GM19467 (cell line): ENCODE results near the gene RPP25.
"Not testable (repeated sequence)": the region's sequence is repeated elsewhere in the genome, so short reads cannot be mapped to it uniquely, and the experiment has no call there.

Experiments used
- ATAC-seq: cut with Tn5 transposase; IDR thresholded peaks from one replicate; pipeline ENCODE4 v1.9.1; 2021; ENCODE audit warnings: mild to moderate bottlenecking, moderate library complexity; ENCODE audit not compliant: unreplicated experiment

RPP25 gene

GRCh38 chr15:74963213-74963612 is 6.6 kb upstream of the RPP25 start:
- no peak for ATAC-seq

GRCh38 chr15:74962671-74963070 is 6.1 kb upstream of the RPP25 start:
- no peak for ATAC-seq

- ATAC-seq, result no peak
Observed at GRCh38 chr15:74962219-74962618, 5.6 kb upstream of the RPP25 start.

- no peak for ATAC-seq
Observed at GRCh38 chr15:74961616-74962015, 5.0 kb upstream of the RPP25 start.

- no peak for ATAC-seq
Observed at GRCh38 chr15:74960995-74961588, 4.5 kb upstream of the RPP25 start.

GRCh38 chr15:74960286-74960685 is 3.7 kb upstream of the RPP25 start:
- no peak for ATAC-seq

- no peak for ATAC-seq
Observed at GRCh38 chr15:74959586-74959939, 3.0 kb upstream of the RPP25 start.

GRCh38 chr15:74958908-74959585 is 2.5 kb upstream of the RPP25 start:
- ATAC-seq, result no peak

- ATAC-seq, result no peak
Observed at GRCh38 chr15:74958320-74958907, 1.8 kb upstream of the RPP25 start.

- ATAC-seq, result no peak
Observed at GRCh38 chr15:74957476-74958035, 984 bp upstream of the RPP25 start.

GRCh38 chr15:74955796-74956647 is 550 bp downstream of the RPP25 start:
- peak; percentile 44 for ATAC-seq

- ATAC-seq, result no peak
Observed at GRCh38 chr15:74955017-74955416, 1.6 kb downstream of the RPP25 start.

- ATAC-seq, result no peak
Observed at GRCh38 chr15:74954515-74954914, 2.1 kb downstream of the RPP25 start.

- ATAC-seq, result no peak
Observed at GRCh38 chr15:74951006-74951405, 5.6 kb downstream of the RPP25 start.

GRCh38 chr15:74950078-74950908 is 6.3 kb downstream of the RPP25 start:
- no peak for ATAC-seq

- ATAC-seq, result peak; percentile 87
Observed at GRCh38 chr15:74937590-74938371, 18.8 kb downstream of the RPP25 start, which contains the start of gene COX5A. COX5A (minus strand) TSS chr15:74938073; CDS start chr15:74938014, 59 bp downstream.

- ATAC-seq, result no peak
Observed at GRCh38 chr15:74937272-74937589, 19.3 kb downstream of the RPP25 start.

- not testable (repeated sequence) for ATAC-seq
Observed at GRCh38 chr15:74935193-74935592, 21.4 kb downstream of the RPP25 start.

GRCh38 chr15:74933573-74933972 is 23.0 kb downstream of the RPP25 start:
- no peak for ATAC-seq

GRCh38 chr15:74928771-74929198 is 27.8 kb downstream of the RPP25 start:
- ATAC-seq, result no peak
